ENCODE results near the gene SUSD2. TPM values are rescaled to one million over a fixed set of nuclear protein-coding genes. Genes with fewer than 3 reads are reported as not detected.

Gene SUSD2
- total and polyA plus RNA-seq, 5 donors from 2014 or later: 0.06 to 0.81 TPM; not detected in 3

- H3K27me3 ChIP-seq (ENCODE audit: control insufficient read depth, insufficient read depth, low read length): no peaks in the 10 kb centered on the region
- no peak overlapping the region for H3K4me3 ChIP-seq (ENCODE audit: low read depth, low read length)
- H3K9me3 ChIP-seq (ENCODE audit: control insufficient read depth in 2 of 2, low read length in 2 of 2): no peaks in the 10 kb centered on the region
- H3K36me3 ChIP-seq (ENCODE audit: control insufficient read depth, insufficient read depth, low read length): peaks cover under 1% of the 10 kb centered on the region
- Mint-ChIP-seq H3K36me3 (no peaks in the 10 kb centered on the region), H3K27ac (peak overlapping the region; percentile 96 to 100 (median 98)), H3K4me3 (peak overlapping the region; percentile 71 to 89 (median 87)), H3K4me1 (peaks cover 7 to 80% (median 42%) of the 10 kb centered on the region in 4 donors), H3K27me3 (no peaks in the 10 kb centered on the region), H3K9me3 (no peaks in the 10 kb centered on the region)
- ATAC-seq (ENCODE audit: low read depth in 2 of 2) (no peak), DNase-seq (no peak)
- peaks cover 65% of the 10 kb centered on the region for H3K4me1 ChIP-seq (ENCODE audit: control insufficient read depth, insufficient read depth, low read length, poor library complexity, severe bottlenecking)
- peak overlapping the region; percentile 83 for H3K27ac ChIP-seq (ENCODE audit: insufficient read depth, low read length, poor library complexity, severe bottlenecking)
These were observed 26.5 kb upstream of the SUSD2 start for GRCh38 chr22:24154826-24155225.

DNA sequence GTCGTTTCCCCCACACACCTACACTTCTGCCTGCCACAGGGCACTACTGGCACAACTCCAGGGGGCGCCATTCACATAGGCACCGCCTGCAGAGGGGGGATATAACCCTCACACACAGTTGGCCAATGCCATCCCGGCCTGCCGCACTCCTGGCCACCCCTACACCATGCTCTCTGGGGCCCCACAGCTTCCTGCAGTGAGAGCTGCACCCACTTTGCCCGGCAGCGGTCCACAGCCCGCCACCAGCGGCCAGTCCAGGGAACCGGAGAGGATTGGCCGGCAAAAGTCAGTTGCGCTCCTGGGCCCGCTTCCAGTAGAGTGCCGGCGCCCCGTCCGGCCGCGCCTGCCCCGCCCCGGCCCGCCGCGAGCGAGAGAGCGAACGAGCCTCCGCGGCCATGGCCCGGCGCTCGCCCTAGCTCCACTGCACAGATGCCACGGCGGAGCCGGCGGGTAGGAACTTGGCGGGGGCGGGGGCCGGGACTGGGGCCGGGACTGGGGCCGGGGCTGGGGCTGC, 25.6 kb upstream of the SUSD2 start:
- Histone ChIP-seq H3K9me3 (ENCODE audit: control insufficient read depth in 2 of 2, low read length in 2 of 2) (no peaks in the 10 kb centered on the region), H3K27ac (ENCODE audit: insufficient read depth, low read length, poor library complexity, severe bottlenecking) (peak overlapping the region; percentile 83), H3K36me3 (ENCODE audit: control insufficient read depth, insufficient read depth, low read length) (peaks cover 5% of the 10 kb centered on the region), H3K27me3 (ENCODE audit: control insufficient read depth, insufficient read depth, low read length) (no peaks in the 10 kb centered on the region), H3K4me1 (ENCODE audit: control insufficient read depth, insufficient read depth, low read length, poor library complexity, severe bottlenecking) (peaks cover 74% of the 10 kb centered on the region), H3K4me3 (ENCODE audit: low read depth, low read length) (no peak overlapping the region)
- H3K9me3 Mint-ChIP-seq: no peaks in the 10 kb centered on the region
- H3K4me3 Mint-ChIP-seq: peak overlapping the region; percentile 71 to 89 (median 87)
- DNase-seq: peak in 1 of 3 donors; percentile 61
- H3K27ac Mint-ChIP-seq: peak overlapping the region; percentile 92 to 98 (median 96)
- H3K36me3 Mint-ChIP-seq: no peaks in the 10 kb centered on the region
- peak; percentile 17 to 20 for ATAC-seq (ENCODE audit: low read depth in 2 of 2)
- no peaks in the 10 kb centered on the region for H3K27me3 Mint-ChIP-seq
- peaks cover 7 to 82% (median 42%) of the 10 kb centered on the region in 4 donors for H3K4me1 Mint-ChIP-seq

DNA sequence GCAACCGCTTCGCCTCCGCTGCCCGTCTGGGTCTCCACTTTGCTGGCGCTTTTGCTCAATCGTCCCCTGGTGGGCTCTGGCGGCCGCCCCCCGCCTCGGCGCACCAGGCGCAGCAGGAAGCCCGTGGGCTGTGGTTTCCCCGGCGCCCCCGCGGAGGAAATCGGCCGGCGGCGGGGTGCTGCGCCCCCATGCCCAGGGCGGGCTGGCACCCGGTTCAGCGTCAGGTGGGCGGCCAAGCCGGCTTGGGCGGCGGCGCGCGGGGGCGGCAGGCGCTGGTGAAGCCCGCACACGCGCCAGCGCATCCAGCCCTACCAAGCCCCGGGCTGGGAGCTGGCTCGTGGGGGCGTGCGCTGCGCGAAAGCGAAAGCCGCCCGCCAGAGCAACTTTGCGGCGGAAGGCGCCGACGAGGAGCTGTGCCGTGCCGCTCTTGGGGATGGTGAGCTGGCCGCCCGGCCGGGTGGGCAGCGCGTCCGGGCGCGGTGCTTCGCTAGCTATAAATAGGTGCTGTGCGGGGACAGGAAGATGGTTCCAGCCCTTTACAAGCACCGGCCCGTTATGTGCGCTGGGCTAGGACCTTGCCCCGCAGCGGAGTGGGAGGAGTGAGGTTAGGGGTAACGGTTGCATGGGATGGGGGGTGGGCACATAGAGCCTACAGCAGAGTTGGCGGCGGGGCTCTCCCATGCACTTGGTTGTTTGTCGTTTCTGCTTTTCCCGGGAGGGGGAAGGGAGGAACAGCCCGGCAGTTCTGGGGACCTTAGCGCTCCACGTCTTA, 25.0 kb upstream of the SUSD2 start:
- H3K4me1 Mint-ChIP-seq: peaks cover 7 to 86% (median 43%) of the 10 kb centered on the region in 4 donors
- ATAC-seq (ENCODE audit: low read depth in 2 of 2) (peak; percentile 34 to 54), DNase-seq (peak; percentile 47 to 78 (median 66))
- Histone ChIP-seq H3K4me1 (ENCODE audit: control insufficient read depth, insufficient read depth, low read length, poor library complexity, severe bottlenecking) (peaks cover 78% of the 10 kb centered on the region), H3K4me3 (ENCODE audit: low read depth, low read length) (peak overlapping the region; percentile 81), H3K36me3 (ENCODE audit: control insufficient read depth, insufficient read depth, low read length) (peaks cover 9% of the 10 kb centered on the region), H3K27ac (ENCODE audit: insufficient read depth, low read length, poor library complexity, severe bottlenecking) (peak overlapping the region; percentile 83), H3K9me3 (ENCODE audit: control insufficient read depth in 2 of 2, low read length in 2 of 2) (no peaks in the 10 kb centered on the region), H3K27me3 (ENCODE audit: control insufficient read depth, insufficient read depth, low read length) (no peaks in the 10 kb centered on the region)
- no peaks in the 10 kb centered on the region for H3K9me3 Mint-ChIP-seq
- H3K4me3 Mint-ChIP-seq: peak overlapping the region; percentile 91 to 99 (median 94)
- H3K27me3 Mint-ChIP-seq: no peaks in the 10 kb centered on the region
- peaks cover 4% of the 10 kb centered on the region for H3K36me3 Mint-ChIP-seq
- H3K27ac Mint-ChIP-seq: peak overlapping the region; percentile 92 to 95 (median 93)

DNA sequence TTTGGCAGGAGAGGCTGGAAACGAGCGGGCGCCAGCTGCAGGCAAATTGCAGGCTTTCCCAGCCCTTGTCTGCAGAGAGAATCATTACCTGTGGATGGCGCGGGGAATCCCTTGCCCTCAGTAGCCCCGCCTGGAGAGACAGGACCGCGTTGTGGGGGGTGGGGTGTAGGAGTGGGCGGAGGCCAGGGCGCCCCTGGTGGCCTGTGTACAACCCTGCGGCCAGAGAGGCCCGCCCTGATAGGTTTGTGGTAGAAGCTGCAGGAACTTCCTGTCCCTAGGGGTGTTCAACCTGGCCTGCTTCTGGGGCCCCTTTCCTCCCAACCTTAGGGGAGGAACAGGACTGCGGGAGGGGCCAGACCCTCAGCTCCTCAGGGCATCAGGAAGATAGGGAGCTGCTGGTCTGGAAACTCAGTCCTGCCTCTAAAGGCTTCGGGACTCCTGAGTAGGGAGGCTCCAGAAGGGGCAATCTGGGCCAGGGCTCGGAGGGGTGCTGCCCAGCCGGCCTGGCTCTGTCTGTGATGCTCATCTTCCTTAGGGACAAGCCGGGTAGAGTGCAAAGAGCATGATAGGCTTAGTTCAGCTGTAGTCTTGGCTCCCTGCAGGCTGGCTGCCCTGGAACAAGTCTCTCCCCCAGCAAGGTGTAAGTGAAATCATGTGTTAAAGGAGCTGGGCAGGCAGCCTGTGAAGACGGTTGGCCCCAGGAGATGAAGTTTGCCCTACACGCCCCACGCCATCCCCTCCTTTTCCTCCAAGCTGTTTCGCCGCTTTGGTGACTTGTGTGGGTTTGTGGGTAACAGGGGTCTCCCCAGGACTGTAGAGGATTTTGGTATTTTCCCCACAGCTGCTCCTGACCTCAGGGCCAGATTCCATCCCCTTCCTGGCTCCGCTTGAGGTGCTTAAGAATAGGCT, 24.1 kb upstream of the SUSD2 start:
- H3K9me3 Mint-ChIP-seq: no peaks in the 10 kb centered on the region
- peak overlapping the region; percentile 92 to 95 (median 93) for H3K27ac Mint-ChIP-seq
- H3K4me1 ChIP-seq (ENCODE audit: control insufficient read depth, insufficient read depth, low read length, poor library complexity, severe bottlenecking): peaks cover 80% of the 10 kb centered on the region
- H3K4me1 Mint-ChIP-seq: peaks cover 7 to 86% (median 42%) of the 10 kb centered on the region in 4 donors
- no peaks in the 10 kb centered on the region for H3K27me3 Mint-ChIP-seq
- H3K4me3 Mint-ChIP-seq: peak overlapping the region; percentile 91 to 99 (median 94)
- no peaks in the 10 kb centered on the region for H3K9me3 ChIP-seq (ENCODE audit: control insufficient read depth in 2 of 2, low read length in 2 of 2)
- peaks cover 4% of the 10 kb centered on the region for H3K36me3 Mint-ChIP-seq
- DNase-seq: peak; percentile 84 to 94 (median 87)
- peaks cover 16% of the 10 kb centered on the region for H3K36me3 ChIP-seq (ENCODE audit: control insufficient read depth, insufficient read depth, low read length)
- H3K27ac ChIP-seq (ENCODE audit: insufficient read depth, low read length, poor library complexity, severe bottlenecking): peak overlapping the region; percentile 83
- no peaks in the 10 kb centered on the region for H3K27me3 ChIP-seq (ENCODE audit: control insufficient read depth, insufficient read depth, low read length)
- peak; percentile 83 to 87 for ATAC-seq (ENCODE audit: low read depth in 2 of 2)
- peak overlapping the region; percentile 81 for H3K4me3 ChIP-seq (ENCODE audit: low read depth, low read length)

GRCh38 chr22:24157822-24158135, 23.5 kb upstream of the SUSD2 start:
- Histone ChIP-seq H3K36me3 (ENCODE audit: control insufficient read depth, insufficient read depth, low read length) (peaks cover 22% of the 10 kb centered on the region), H3K4me3 (ENCODE audit: low read depth, low read length) (peak overlapping the region; percentile 81), H3K9me3 (ENCODE audit: control insufficient read depth in 2 of 2, low read length in 2 of 2) (no peaks in the 10 kb centered on the region), H3K27ac (ENCODE audit: insufficient read depth, low read length, poor library complexity, severe bottlenecking) (peak overlapping the region; percentile 83), H3K4me1 (ENCODE audit: control insufficient read depth, insufficient read depth, low read length, poor library complexity, severe bottlenecking) (peaks cover 75% of the 10 kb centered on the region), H3K27me3 (ENCODE audit: control insufficient read depth, insufficient read depth, low read length) (no peaks in the 10 kb centered on the region)
- Mint-ChIP-seq H3K4me1 (peaks cover 7 to 84% (median 39%) of the 10 kb centered on the region in 4 donors), H3K27me3 (no peaks in the 10 kb centered on the region), H3K27ac (peak overlapping the region in 2 of 3 donors; percentile 93 to 95), H3K36me3 (peaks cover 4% of the 10 kb centered on the region), H3K4me3 (peak overlapping the region; percentile 91 to 99 (median 94)), H3K9me3 (no peaks in the 10 kb centered on the region)
- no peak for DNase-seq
- no peak for ATAC-seq (ENCODE audit: low read depth in 2 of 2)

DNA sequence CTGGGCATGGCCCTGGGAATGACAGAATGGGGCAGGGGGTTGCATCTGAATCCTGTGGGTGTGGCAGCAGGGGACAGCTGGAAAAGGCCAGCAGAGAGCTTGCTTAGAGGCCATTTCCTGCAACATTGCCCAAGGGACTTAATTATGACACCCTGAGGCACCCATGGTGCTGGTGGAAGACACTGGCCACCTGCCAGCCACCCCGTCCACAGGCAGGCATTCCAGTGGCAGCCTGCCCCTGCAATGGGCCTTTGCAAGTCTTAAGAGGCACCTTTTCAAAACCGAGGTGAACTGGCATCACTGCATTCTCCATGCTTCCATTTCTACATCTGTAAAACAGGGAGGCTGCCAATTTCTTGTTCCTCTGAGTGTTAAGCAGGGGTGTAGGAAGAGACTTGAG, 21.6 kb upstream of the SUSD2 start:
- no peak overlapping the region for H3K27ac ChIP-seq (ENCODE audit: insufficient read depth, low read length, poor library complexity, severe bottlenecking)
- H3K4me3 ChIP-seq (ENCODE audit: low read depth, low read length): no peak overlapping the region
- peak overlapping the region in 3 of 4 donors; percentile 43 to 87 (median 58) for H3K4me3 Mint-ChIP-seq
- peak overlapping the region; percentile 71 to 93 (median 83) for H3K27ac Mint-ChIP-seq
- peaks cover 0 to 71% (median 22%) of the 10 kb centered on the region in 4 donors for H3K4me1 Mint-ChIP-seq
- H3K36me3 Mint-ChIP-seq: peaks cover 8% of the 10 kb centered on the region
- peaks cover 56% of the 10 kb centered on the region for H3K4me1 ChIP-seq (ENCODE audit: control insufficient read depth, insufficient read depth, low read length, poor library complexity, severe bottlenecking)
- DNase-seq: no peak
- H3K9me3 Mint-ChIP-seq: no peaks in the 10 kb centered on the region
- H3K27me3 ChIP-seq (ENCODE audit: control insufficient read depth, insufficient read depth, low read length): no peaks in the 10 kb centered on the region
- H3K9me3 ChIP-seq (ENCODE audit: control insufficient read depth in 2 of 2, low read length in 2 of 2): no peaks in the 10 kb centered on the region
- H3K27me3 Mint-ChIP-seq: no peaks in the 10 kb centered on the region
- H3K36me3 ChIP-seq (ENCODE audit: control insufficient read depth, insufficient read depth, low read length): peaks cover 40% of the 10 kb centered on the region
- ATAC-seq (ENCODE audit: low read depth in 2 of 2): no peak

GRCh38 chr22:24160546-24160945, 20.7 kb upstream of the SUSD2 start:
- peaks cover 0 to 62% (median 16%) of the 10 kb centered on the region in 4 donors for H3K4me1 Mint-ChIP-seq
- Histone ChIP-seq H3K36me3 (ENCODE audit: control insufficient read depth, insufficient read depth, low read length) (peaks cover 49% of the 10 kb centered on the region), H3K9me3 (ENCODE audit: control insufficient read depth in 2 of 2, low read length in 2 of 2) (no peaks in the 10 kb centered on the region), H3K27me3 (ENCODE audit: control insufficient read depth, insufficient read depth, low read length) (no peaks in the 10 kb centered on the region), H3K4me1 (ENCODE audit: control insufficient read depth, insufficient read depth, low read length, poor library complexity, severe bottlenecking) (peaks cover 47% of the 10 kb centered on the region), H3K4me3 (ENCODE audit: low read depth, low read length) (no peak overlapping the region), H3K27ac (ENCODE audit: insufficient read depth, low read length, poor library complexity, severe bottlenecking) (no peak overlapping the region)
- H3K36me3 Mint-ChIP-seq: peaks cover 9% of the 10 kb centered on the region
- DNase-seq (no peak), ATAC-seq (ENCODE audit: low read depth in 2 of 2) (no peak)
- peak overlapping the region in 2 of 4 donors; percentile 58 to 74 for H3K4me3 Mint-ChIP-seq
- no peaks in the 10 kb centered on the region for H3K9me3 Mint-ChIP-seq
- no peaks in the 10 kb centered on the region for H3K27me3 Mint-ChIP-seq
- peak overlapping the region; percentile 79 to 93 (median 87) for H3K27ac Mint-ChIP-seq

All from CD4-positive, CD25-positive, alpha-beta regulatory T cell (primary cell).